Posterior cingulate gyrus (tissue), 11 donors: Measurements from ENCODE around the gene DUSP2.
"Not testable (repeated sequence)": the region's sequence is repeated elsewhere in the genome, so short reads cannot be mapped to it uniquely, and the experiment has no call there.

Experiments used
- DNase-seq, 10 donors: peaks; one replicate each; pipeline versions ENCODE4 v3.0.0 to v3.0.0-alpha.2; 2020 to 2021; ENCODE audit warnings: mixed read lengths in 3 of 10
- intact Hi-C: fragments of 100-400 bp; cut with DNase I; formaldehyde crosslinking; loops from one replicate; pipeline ENCODE4 v1.15.1; 2023

DUSP2 gene

DNA sequence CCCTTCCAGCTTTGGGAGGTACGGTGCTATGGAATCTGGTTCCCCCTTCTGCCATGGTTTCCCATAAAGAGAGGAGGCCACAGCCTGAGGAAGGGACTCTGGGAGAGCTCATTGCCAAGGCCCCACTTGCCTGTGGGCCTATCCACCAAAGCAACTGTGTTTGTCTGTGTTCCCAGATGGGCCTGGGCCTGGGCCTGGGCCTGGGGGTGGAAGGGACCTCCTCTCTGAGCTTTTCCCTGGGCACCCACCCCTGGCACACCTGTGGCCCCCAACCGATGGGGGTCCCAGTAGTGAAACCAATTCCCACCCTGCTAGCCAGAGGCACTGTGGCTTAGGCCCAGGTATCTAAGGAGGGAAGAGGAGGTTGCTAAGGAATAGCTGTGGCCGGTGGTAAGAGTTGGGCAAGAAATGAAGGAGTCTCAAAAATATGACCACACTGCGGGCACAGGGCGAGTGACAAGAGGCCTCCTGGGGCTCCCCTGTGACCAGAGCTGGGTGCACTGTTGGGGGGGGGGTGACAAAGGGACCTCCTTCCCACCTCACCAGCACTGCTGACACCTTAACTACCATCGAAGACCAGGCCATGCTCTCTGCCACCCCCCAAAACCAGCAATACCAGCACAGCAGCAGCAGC, 4.9 kb upstream of the DUSP2 start:
- intact Hi-C loops: no loop called here
- peak in 3 of 10 donors; percentile 19 to 77 (median 59) for DNase-seq

DNA sequence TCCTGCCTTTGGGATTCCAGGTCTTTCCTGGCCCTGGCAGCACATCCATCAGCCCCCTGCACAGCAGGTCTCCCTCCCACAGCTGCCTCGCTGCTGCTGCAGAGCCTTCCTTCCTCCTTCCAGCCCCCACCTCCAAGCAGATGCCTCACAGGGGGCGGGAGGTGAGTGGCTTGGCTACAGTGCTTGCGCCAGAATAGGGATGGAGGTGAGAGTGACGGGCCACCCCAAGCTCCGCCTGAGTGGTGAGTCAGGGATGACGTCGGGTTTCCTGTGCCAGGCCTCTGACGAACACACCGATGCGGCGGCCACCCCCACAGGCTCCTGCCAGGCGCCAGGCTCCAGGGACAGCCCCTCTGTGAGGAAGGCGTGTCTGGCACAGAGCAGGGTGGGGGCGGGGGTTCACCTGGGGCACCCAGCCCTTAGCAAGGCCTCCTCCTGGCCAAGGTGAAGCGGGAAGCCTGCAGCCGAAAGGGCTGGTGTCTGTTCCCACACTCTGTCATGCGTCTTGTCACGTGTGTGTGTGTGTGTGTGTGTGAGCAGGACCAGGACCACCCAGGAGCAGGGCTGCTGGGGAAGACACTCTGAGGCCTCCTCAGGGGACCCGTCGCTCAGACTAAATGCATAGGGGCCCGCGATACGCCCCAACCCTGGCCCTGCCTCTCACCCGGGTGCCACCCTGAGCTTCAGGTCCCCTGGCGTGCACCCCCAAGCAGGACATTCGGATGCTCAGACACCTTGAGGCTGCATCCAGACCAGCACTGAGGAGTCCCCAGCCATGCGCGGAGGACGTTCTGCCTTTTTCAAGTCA, 3.4 kb upstream of the DUSP2 start:
- peak in 9 of 10 donors; percentile 23 to 95 (median 58) for DNase-seq
- intact Hi-C loops: loop anchor here (5.0 kb wide), 1 partner anchor 59 kb away; the partner anchor contains the start of gene STARD7

DNA sequence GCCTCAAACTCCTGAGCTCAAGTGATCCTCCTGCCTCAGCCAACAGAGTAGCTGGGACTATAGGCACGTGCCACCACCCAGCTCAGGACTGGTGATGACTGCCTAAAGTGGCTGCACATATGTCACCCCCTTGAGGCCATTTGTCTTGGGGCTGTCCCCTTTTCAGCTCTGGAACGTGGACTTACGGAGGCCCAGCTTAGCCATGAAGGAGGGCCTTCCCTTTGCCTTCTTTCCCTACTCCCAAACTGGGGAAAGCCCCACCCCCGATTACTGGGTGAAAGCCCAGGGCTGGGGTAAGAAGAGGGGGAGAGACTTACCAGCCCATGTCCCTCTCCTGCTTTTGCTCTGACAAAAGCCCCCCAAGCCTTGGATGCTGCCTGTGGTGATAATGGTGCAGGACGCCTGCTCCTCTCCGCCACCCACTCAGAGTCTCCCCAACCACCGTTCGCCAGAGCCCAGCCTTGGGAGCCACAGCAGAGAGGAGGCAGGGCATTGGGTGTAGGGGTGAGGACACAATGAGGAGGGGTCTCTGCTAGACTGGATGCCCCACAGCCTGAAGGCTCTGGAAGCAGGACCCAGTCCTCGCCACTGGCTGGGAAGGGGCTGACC, 2.5 kb upstream of the DUSP2 start:
- DNase-seq: peak in 4 of 10 donors; percentile 4 to 75 (median 54)
- intact Hi-C loops: loop anchor here (5.0 kb wide), 1 partner anchor 60 kb away; the partner anchor contains the start of gene STARD7

GRCh38 chr2:96146881-96147592, 1.8 kb upstream of the DUSP2 start:
- intact Hi-C loops: loop anchor here (5.0 kb wide), 1 partner anchor 60 kb away; the partner anchor contains the start of gene STARD7
- peak in 4 of 10 donors; percentile 9 to 77 (median 67) for DNase-seq

DNA sequence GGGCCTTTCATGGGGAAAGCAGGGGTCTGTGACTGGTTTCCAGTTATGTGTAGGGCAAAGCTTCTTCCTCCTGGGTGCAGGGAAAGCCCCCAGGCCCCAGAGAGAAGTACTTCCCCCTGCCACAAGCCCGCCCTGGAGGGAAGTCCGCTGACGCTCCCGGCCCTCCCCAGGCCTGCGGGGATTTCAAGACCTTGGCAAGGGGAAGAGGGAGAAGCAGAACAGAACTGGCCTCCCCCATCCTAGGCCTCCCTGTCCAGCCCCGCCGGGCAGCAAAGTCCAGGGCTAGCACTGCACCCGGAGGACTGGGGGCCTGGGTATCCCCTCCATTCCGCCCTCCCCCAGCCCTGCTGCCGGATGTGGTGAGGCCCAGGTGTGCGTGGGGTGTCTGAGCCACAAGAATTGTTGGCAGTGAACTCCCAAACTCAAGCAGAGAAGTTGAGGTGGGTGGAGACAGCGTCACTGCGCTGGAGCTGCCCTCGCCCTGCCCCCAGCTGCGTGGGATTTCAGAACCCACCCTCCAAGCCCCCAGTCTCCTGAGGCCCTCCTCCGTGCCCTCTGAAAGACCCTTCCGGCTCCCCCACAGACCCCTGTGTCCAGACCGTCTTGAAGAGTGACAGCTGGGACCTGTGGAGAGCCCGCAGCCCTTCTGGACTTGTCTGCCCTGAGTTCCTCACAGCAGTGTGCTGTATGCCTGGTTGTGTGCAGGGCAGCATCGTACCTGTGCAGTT, 1.1 kb upstream of the DUSP2 start:
- intact Hi-C loops: loop anchor here (5.0 kb wide), 1 partner anchor 61 kb away; the partner anchor contains the start of gene STARD7
- peak in 7 of 10 donors; percentile 17 to 85 (median 35) for DNase-seq

DNA sequence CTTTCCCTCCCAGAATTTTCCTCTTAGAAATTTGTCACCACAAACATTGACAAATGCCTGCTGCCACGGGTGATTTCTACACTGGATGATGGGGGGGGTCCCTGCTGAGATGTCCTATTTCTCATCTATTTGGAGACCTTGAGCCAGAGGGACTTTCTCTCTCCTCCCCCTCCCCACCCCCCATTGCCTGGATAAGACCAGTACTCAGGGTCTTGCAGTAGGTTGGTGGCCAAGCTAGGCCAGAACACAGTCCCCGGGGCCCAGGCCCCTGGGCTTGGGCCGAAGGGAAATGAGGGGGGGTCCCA, 560 bp upstream of the DUSP2 start:
- DNase-seq: peak in 1 of 10 donors; percentile 0
- intact Hi-C loops: loop anchor here (2.0 to 5.0 kb wide), 2 partner anchors 62 to 121 kb away; partner anchors contain the start of genes CIAO1 and STARD7

DNA sequence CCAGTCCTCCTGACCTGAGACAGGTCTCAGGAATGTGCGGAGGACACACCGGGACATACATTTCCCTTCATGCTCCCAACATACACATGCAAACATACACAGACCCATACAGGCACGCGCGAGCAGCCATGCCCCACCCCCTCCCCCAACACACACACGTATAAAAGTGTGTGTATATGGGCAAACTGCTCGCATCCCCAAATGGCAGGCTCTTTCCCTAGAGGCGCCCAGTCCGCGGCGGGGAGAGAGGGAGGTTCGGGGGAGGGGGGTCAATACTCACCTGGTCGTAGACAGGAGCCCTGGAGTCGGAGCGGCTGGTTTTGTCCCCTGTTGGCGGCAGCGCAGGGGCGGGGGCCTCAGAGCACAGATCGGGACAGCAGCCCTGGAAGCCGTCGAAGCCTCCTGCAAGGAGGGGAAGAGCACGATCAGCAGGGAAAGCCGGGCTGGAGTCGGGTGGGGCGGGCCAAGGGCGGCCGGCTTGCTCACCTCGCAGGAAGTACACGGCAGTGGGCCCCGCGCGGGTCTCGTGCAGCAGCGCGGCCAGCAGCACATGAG, 682 bp downstream of the DUSP2 start:
- DNase-seq: peak in 3 of 10 donors; percentile 18 to 86 (median 20)
- intact Hi-C loops: loop anchor here (2.0 to 5.0 kb wide), 2 partner anchors 63 to 122 kb away; partner anchors contain the start of genes CIAO1 and STARD7

DNA sequence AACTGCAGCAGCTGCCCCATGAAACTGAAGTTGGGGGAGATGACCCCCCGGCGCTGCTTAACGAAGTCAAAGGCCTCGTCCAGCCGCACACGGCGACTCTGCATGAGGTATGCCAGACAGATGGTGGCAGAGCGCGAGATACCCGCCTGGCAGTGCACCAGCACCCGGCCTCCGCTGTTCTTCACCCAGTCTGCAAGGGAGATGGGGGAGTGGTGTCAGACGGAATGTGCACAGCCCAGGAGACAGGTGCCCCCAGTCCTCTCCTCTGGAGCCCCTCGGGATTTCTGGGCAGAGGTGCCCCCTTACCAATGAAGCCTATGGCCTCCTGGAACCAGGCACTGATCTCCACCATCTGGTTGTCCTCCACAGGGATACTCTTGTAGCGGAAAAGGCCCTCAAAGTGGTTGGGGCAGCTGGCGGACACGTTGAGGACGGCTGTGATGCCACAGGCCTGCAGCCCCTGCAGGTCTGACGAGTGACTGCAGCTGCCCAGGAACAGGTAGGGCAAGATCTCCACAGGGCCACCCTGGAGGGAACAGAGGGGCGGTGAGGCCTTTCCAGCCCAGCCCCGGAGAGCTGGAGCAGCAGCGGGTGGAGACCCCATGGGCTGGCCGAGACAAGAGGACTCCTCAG, 1.3 kb downstream of the DUSP2 start:
- DNase-seq: peak in 8 of 10 donors; percentile 35 to 92 (median 54)
- intact Hi-C loops: loop anchor here (2.0 kb wide), 1 partner anchor 123 kb away; the partner anchor contains the start of gene CIAO1

GRCh38 chr2:96143231-96143847, 1.9 kb downstream of the DUSP2 start:
- DNase-seq: peak in 3 of 10 donors; percentile 66 to 74 (median 69)
- intact Hi-C loops: no loop called here

DNA sequence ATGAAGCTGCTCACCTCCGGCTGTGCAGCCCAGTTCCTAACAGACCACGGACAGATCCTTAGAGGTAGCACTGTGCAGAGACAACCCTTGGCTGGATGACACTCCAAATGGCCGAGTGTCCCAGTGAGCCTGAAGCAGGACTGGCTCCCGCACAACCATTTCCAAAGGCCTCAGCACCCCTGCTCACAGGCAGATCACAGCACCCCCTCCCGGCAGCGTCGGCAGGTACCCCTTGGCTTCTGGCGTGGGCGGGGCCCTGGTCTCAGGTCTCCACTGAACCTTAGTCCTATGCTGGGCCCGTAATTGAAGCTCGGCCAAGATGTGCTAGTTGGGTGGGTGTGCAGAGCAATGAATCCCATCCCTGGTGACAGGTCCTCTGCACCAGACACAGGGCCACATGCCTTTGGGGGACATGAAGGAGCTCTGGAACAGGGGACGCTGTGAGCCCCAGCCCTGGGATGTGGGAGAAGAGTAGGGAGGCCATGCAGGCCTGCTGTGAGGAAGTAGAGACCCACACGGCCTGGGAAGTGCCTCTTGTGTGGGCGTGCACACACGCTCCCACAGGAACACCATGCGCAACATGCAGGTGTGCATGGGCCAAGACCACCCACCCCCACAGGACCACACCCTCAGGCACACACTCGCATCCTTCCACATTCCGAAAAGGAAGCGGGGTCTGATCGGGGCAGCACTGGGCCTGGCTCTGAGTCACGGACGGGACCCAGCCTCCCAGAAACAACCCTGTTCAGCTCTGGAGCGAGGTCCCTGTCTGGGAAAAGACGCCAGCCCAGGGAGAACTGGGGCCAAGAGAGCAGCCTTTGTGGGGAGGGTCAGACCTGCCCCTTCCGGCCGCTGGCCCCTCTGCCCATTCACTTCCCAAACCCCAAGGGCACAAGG, 2.8 kb downstream of the DUSP2 start:
- DNase-seq: peak in 3 of 10 donors; percentile 60 to 72 (median 61)
- intact Hi-C loops: no loop called here

GRCh38 chr2:96141624-96141967, 3.6 kb downstream of the DUSP2 start:
- intact Hi-C loops: not testable (repeated sequence)
- DNase-seq: peak in 3 of 10 donors; percentile 13 to 18 (median 16)

DNA sequence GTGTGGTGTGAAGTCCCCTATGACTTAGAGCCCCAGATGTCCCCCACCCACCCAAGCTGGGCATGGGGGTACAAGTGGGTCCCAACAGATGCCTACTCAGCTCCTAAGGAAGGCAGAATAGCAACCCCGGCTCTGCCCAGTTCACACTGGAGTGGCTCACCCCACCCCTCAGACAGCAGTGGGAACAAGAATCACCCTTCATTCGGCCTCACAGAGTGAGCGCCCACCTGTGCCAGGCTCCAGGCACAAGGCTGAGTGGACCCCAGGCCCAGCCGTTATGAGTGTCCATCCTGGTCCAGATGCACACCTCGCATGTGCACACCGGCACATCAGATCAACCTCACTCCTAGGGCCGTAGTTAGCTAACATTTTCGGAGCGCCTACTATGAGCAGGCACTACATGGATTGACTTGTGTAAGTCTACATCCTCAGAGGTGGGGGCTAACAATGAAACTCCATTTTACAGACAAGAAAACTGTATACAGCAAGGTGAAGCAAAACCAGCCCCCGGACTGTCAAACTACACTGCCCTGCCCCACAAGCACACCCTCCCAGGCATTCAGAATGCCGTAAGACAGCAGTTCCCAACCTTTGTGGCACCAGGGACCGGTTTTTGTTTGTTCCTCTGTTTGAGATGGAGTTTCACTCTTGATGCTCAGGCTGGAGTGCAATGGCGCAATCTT, 4.2 kb downstream of the DUSP2 start:
- DNase-seq: peak in 2 of 10 donors; percentile 37 to 43
- intact Hi-C loops: no loop called here

- DNase-seq: peak in 2 of 10 donors; percentile 40 to 70
- intact Hi-C loops: loop anchor here (2.0 kb wide), 1 partner anchor 36 kb away; no protein-coding TSS in a partner anchor
These were observed 6.0 kb downstream of the DUSP2 start for GRCh38 chr2:96139181-96139758.

GRCh38 chr2:96138179-96139145, 6.8 kb downstream of the DUSP2 start, which contains the start of gene ASTL:
Gene ASTL (minus strand): TSS chr2:96138502. CDS start chr2:96138436, 66 bp downstream.
- DNase-seq: peak in 4 of 10 donors; percentile 32 to 90 (median 65)
- intact Hi-C loops: loop anchor here (2.0 kb wide), 1 partner anchor 36 kb away; no protein-coding TSS in a partner anchor
